Measurements from ENCODE around the gene PSMG3.

DNA sequence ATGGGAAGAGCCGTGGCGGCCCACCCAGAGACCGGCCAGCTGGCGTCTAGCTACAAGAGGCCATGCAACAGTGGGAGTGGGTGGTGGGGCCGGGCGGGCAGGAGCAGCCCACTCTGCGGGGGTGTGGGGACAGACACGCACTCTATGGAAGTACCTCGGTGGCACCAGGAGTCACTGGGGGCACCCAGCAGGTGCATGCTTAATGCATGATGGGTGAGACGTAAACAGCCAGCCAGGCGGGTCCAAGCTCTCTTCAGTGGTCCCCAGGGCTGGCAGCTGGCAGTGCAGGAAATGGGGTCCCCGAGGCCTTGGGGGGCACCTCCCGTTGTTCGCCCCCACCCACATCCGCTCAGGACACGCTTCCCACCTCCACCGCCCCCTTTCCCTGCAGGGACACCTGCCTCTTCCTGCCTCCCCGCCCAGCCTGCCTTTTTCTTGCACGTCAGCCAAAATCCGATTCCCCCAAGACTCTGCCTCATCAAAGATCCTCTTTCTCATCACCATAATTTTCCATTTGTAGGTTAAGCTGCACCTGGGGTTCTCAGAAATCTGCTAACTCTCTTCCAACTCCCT is 22.6 kb upstream of the PSMG3 start:
- TF ChIP-seq, protein P1, sequence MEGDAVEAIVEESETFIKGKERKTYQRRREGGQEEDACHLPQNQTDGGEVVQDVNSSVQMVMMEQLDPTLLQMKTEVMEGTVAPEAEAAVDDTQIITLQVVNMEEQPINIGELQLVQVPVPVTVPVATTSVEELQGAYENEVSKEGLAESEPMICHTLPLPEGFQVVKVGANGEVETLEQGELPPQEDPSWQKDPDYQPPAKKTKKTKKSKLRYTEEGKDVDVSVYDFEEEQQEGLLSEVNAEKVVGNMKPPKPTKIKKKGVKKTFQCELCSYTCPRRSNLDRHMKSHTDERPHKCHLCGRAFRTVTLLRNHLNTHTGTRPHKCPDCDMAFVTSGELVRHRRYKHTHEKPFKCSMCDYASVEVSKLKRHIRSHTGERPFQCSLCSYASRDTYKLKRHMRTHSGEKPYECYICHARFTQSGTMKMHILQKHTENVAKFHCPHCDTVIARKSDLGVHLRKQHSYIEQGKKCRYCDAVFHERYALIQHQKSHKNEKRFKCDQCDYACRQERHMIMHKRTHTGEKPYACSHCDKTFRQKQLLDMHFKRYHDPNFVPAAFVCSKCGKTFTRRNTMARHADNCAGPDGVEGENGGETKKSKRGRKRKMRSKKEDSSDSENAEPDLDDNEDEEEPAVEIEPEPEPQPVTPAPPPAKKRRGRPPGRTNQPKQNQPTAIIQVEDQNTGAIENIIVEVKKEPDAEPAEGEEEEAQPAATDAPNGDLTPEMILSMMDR (conservative IDR thresholded peaks at IDR 0.05 in 1 of 2, IDR thresholded peaks at IDR 0.05 in 1 of 2; ENCODE audit: extremely low read depth in 1 of 2, insufficient read depth in 1 of 2, low read depth in 1 of 2, low read length in 2 of 2), result no peak
- no peak for TF ChIP-seq EZH2 (IDR thresholded peaks at IDR 0.05; ENCODE audit: borderline replicate concordance, low read length)

Measured in mammary epithelial cell (primary cell).